SK-MEL-5 (cell line): Measurements from ENCODE around the gene TALDO1. TPM values are rescaled to one million over a fixed set of nuclear protein-coding genes. Genes with fewer than 3 reads are reported as not detected.

Experiments
- DNase-seq: peaks from one replicate; pipeline ENCODE4 v3.0.0-alpha.2; 2016; ENCODE audit warnings: low read depth, low spot score
- in situ Hi-C: cut with HindIII; loops from 2 replicates; pipeline ENCODE4 v1.10.0; 2016; ENCODE audit warnings: low sequenced_read_pairs, high pct_unique_total_duplicates, low pct_unique_long_range_greater_than_20kb
- total RNA-seq: library from RNA; depleted of rRNA; stranded (reverse); fragments of >200 nt; shearing (Covaris generic); gene quantifications from 2 replicates; pipeline ENCODE4 v1.2.3, GENCODE V29; 2014

Gene TALDO1
- total RNA-seq, 1 experiment from 2014 or later = 219 TPM

GRCh38 chr11:708511-708910, 38.8 kb upstream of the TALDO1 start:
- no peak for DNase-seq
- in situ Hi-C loops = no loop called here

GRCh38 chr11:709109-709997, 37.9 kb upstream of the TALDO1 start:
- in situ Hi-C loops = no loop called here
- DNase-seq = no peak

- DNase-seq = no peak
- in situ Hi-C loops = no loop called here
These were observed 32.8 kb upstream of the TALDO1 start for GRCh38 chr11:714436-714835.

- in situ Hi-C loops = no loop called here
- no peak for DNase-seq
These were observed 27.8 kb upstream of the TALDO1 start for GRCh38 chr11:719214-720016.

- in situ Hi-C loops = no loop called here
- no peak for DNase-seq
These were observed 27.1 kb upstream of the TALDO1 start for GRCh38 chr11:720017-720641.

GRCh38 chr11:720642-721246, 26.5 kb upstream of the TALDO1 start:
- DNase-seq = no peak
- in situ Hi-C loops = no loop called here

- in situ Hi-C loops = no loop called here
These were observed 26.0 kb upstream of the TALDO1 start for GRCh38 chr11:721247-721740.

GRCh38 chr11:721741-722345, 25.4 kb upstream of the TALDO1 start:
- in situ Hi-C loops = no loop called here
- no peak for DNase-seq

More at GRCh38 chr11:721247-721740, 26.0 kb upstream of the TALDO1 start:
- no peak for DNase-seq

- in situ Hi-C loops = no loop called here
- DNase-seq = no peak
These were observed 24.9 kb upstream of the TALDO1 start for GRCh38 chr11:722346-722811.

GRCh38 chr11:723120-723883, 24.0 kb upstream of the TALDO1 start:
- in situ Hi-C loops = no loop called here
- peak; percentile 60 for DNase-seq

GRCh38 chr11:724049-724777, 23.1 kb upstream of the TALDO1 start:
- DNase-seq = no peak
- in situ Hi-C loops = no loop called here

GRCh38 chr11:724778-725386, 22.4 kb upstream of the TALDO1 start:
- in situ Hi-C loops = no loop called here
- no peak for DNase-seq

- DNase-seq = no peak
These were observed 21.6 kb upstream of the TALDO1 start for GRCh38 chr11:725624-726202.

GRCh38 chr11:726278-727220, 20.7 kb upstream of the TALDO1 start:
- in situ Hi-C loops = no loop called here
- DNase-seq = no peak

More at GRCh38 chr11:725624-726202, 21.6 kb upstream of the TALDO1 start:
- in situ Hi-C loops = no loop called here
